SK-N-SH treated with all-trans-retinoic acid at 6 μM for 48 hours (cell line): ENCODE measurements around the gene COX11.

Experiments used
- ATAC-seq: fragments of 200-7000 bp; cut with Tn5 transposase; 3 replicates; pipeline ENCODE4 v1.9.1; 2020; ENCODE audit warnings: mild to moderate bottlenecking, moderate library complexity
- ARNTL ChIP-seq: fragments of 450-650 bp; formaldehyde crosslinking; IDR thresholded peaks from 2 replicates; pipeline ENCODE4 v1.5.0; 2020; ENCODE audit warnings: low read depth, mild to moderate bottlenecking, moderate library complexity, borderline replicate concordance
- BACH2 ChIP-seq: fragments of 250-450 bp; sonication (Bioruptor Pico); IDR thresholded peaks from 2 replicates; pipeline ENCODE4 v1.9.0; 2021; ENCODE audit warnings: mild to moderate bottlenecking, borderline replicate concordance
- CREB5 ChIP-seq: fragments of 250-450 bp; sonication (Bioruptor Pico); IDR thresholded peaks from 2 replicates; pipeline ENCODE4 v1.5.1; 2020; ENCODE audit warnings: low read depth, mild to moderate bottlenecking, moderate library complexity
- CSDC2 ChIP-seq: fragments of 250-450 bp; sonication (Bioruptor Pico); IDR thresholded peaks from 2 replicates; pipeline ENCODE4 v1.5.0; 2020; ENCODE audit warnings: mild to moderate bottlenecking, moderate library complexity
- GLIS3 ChIP-seq: fragments of 250-450 bp; sonication (Bioruptor Pico); IDR thresholded peaks from 2 replicates; pipeline ENCODE4 v1.5.0; 2020; ENCODE audit warnings: mild to moderate bottlenecking, moderate library complexity
- ISL1 ChIP-seq: fragments of 250-450 bp; sonication (Bioruptor Pico); IDR thresholded peaks from 2 replicates; pipeline ENCODE4 v2.1.2; 2022; ENCODE audit warnings: mild to moderate bottlenecking, moderate library complexity
- OSR1 ChIP-seq: fragments of 250-450 bp; sonication (Bioruptor Pico); IDR thresholded peaks from 2 replicates; pipeline ENCODE4 v1.8.0; 2022; ENCODE audit warnings: moderate library complexity, mild to moderate bottlenecking, inconsistent platforms
- PPARA ChIP-seq: fragments of 250-450 bp; sonication (Bioruptor Pico); IDR thresholded peaks from 2 replicates; pipeline ENCODE4 v1.5.0; 2020; ENCODE audit warnings: mild to moderate bottlenecking, borderline replicate concordance
- RARB ChIP-seq: fragments of 250-450 bp; sonication (Bioruptor Pico); IDR thresholded peaks from 2 replicates; pipeline ENCODE4 v1.8.0; 2021; ENCODE audit warnings: mild to moderate bottlenecking, moderate library complexity
- SNAI2 ChIP-seq: fragments of 250-450 bp; sonication (Bioruptor Pico); IDR thresholded peaks from 2 replicates; pipeline ENCODE4 v1.5.0; 2020; ENCODE audit warnings: mild to moderate bottlenecking, moderate library complexity
- TCF4 ChIP-seq: fragments of 250-450 bp; sonication (Bioruptor Pico); IDR thresholded peaks from 2 replicates; pipeline ENCODE4 v1.8.0; 2021; ENCODE audit warnings: mild to moderate bottlenecking, moderate library complexity, borderline replicate concordance
- TOX ChIP-seq: fragments of 250-450 bp; sonication (Bioruptor Pico); IDR thresholded peaks from 2 replicates; pipeline ENCODE4 v1.8.0; 2021; ENCODE audit warnings: mild to moderate bottlenecking, moderate library complexity, borderline replicate concordance
- ZC3H10 ChIP-seq: fragments of 250-450 bp; sonication (Bioruptor Pico); IDR thresholded peaks from 2 replicates; pipeline ENCODE4 v1.5.1; 2021; ENCODE audit warnings: mild to moderate bottlenecking, moderate library complexity
- ZFP3 ChIP-seq: fragments of 250-450 bp; sonication (Bioruptor Pico); IDR thresholded peaks from 2 replicates; pipeline ENCODE4 v1.5.0; 2020; ENCODE audit warnings: mild to moderate bottlenecking, moderate library complexity
- ZFP30 ChIP-seq: fragments of 450-650 bp; formaldehyde crosslinking; IDR thresholded peaks from 2 replicates; pipeline ENCODE4 v1.5.0; 2022; ENCODE audit warnings: mild to moderate bottlenecking, moderate library complexity
- ZNF565 ChIP-seq: fragments of 450-650 bp; formaldehyde crosslinking; conservative IDR thresholded peaks from 2 replicates; pipeline ENCODE4 v1.5.0; 2020; ENCODE audit warnings: low read depth, mild to moderate bottlenecking, moderate library complexity
- ZNF70 ChIP-seq: fragments of 450-650 bp; formaldehyde crosslinking; IDR thresholded peaks from 2 replicates; pipeline ENCODE4 v1.5.0; 2020; ENCODE audit warnings: mild to moderate bottlenecking, moderate library complexity
- ZNF8 ChIP-seq: fragments of 450-650 bp; formaldehyde crosslinking; IDR thresholded peaks from 2 replicates; pipeline ENCODE4 v1.5.0; 2020; ENCODE audit warnings: mild to moderate bottlenecking, moderate library complexity
- TF ChIP-seq, protein P1 (sequence below): fragments of 250-450 bp; sonication (Bioruptor Pico); IDR thresholded peaks from 2 replicates; pipeline ENCODE4 v1.5.1; 2021; ENCODE audit warnings: mild to moderate bottlenecking, moderate library complexity
- TF ChIP-seq, protein P2 (sequence below): fragments of 250-450 bp; sonication (Bioruptor Pico); IDR thresholded peaks from 2 replicates; pipeline ENCODE4 v1.8.0; 2020; ENCODE audit warnings: mild to moderate bottlenecking, moderate library complexity, borderline replicate concordance

COX11 gene

GRCh38 chr17:54945231-54945630 lies 23.2 kb downstream of the COX11 start (continued):
- TF ChIP-seq, protein P1, sequence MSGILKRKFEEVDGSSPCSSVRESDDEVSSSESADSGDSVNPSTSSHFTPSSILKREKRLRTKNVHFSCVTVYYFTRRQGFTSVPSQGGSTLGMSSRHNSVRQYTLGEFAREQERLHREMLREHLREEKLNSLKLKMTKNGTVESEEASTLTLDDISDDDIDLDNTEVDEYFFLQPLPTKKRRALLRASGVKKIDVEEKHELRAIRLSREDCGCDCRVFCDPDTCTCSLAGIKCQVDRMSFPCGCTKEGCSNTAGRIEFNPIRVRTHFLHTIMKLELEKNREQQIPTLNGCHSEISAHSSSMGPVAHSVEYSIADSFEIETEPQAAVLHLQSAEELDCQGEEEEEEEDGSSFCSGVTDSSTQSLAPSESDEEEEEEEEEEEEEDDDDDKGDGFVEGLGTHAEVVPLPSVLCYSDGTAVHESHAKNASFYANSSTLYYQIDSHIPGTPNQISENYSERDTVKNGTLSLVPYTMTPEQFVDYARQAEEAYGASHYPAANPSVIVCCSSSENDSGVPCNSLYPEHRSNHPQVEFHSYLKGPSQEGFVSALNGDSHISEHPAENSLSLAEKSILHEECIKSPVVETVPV (CRISPR knock-in tag): no peak
- TF ChIP-seq, all 23 proteins: peak for 0

DNA sequence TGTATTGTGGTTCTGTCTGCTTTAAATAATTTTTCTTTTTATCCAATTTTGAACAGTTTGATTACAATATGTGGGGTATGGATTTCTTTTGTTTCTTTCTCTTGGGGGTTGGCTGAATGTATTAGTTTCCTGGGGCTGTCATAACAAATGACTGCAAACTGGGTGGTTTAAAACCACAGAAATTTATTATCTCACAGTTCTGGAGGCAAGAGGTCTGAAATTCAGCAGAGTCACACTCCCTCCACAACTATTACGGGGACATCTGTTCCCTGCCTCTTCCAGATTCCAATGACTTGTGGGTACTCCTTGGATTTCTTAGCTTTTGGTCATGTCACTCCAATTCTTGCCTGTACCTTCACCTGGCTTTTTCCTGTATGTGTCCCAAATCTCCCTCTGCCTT lies 23.7 kb downstream of the COX11 start:
- TF ChIP-seq BACH2 (CRISPR knock-in tag): no peak
- TF ChIP-seq, all 23 proteins: peak for 0
- ATAC-seq: no peak

DNA sequence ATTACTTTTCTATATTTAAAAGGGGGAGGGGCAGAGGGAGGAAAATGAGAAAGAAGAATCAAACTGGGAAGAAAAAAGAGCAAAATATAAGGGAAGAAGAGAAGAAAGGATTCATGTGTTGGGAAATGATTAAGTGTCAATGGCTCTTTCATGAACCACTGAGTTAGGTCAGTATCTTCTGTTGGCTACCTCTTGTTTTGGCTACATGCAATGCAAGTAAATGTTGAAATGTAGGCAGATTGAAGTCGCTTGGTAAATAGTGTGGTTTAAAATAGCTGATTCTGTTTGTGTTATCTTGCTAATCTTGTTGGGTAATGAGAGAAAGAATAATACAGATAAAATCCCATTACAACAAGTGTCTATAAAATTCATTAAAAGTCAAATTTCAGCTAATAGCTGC lies 27.2 kb downstream of the COX11 start:
- no peak for TF ChIP-seq RARB
- TF ChIP-seq SNAI2 (CRISPR knock-in tag): no peak
- no peak for TF ChIP-seq ZFP3 (CRISPR knock-in tag)
- no peak for TF ChIP-seq TCF4 (CRISPR knock-in tag)
- TF ChIP-seq ISL1 (CRISPR knock-in tag): no peak
- TF ChIP-seq ARNTL (CRISPR knock-in tag): no peak
- no peak for TF ChIP-seq ZFP30
- no peak for TF ChIP-seq ZC3H10 (CRISPR knock-in tag)
- no peak for TF ChIP-seq BACH2 (CRISPR knock-in tag)
- no peak for TF ChIP-seq ZNF8 (CRISPR knock-in tag)
- no peak for TF ChIP-seq ZNF70 (CRISPR knock-in tag)
- TF ChIP-seq CREB5 (CRISPR knock-in tag): no peak
- TF ChIP-seq GLIS3: no peak
- TF ChIP-seq TOX (CRISPR knock-in tag): no peak
- no peak for ATAC-seq

GRCh38 chr17:54937426-54937825 lies 31.0 kb downstream of the COX11 start:
- no peak for ATAC-seq
- TF ChIP-seq CREB5 (CRISPR knock-in tag): no peak
- no peak for TF ChIP-seq BACH2 (CRISPR knock-in tag)
- no peak for TF ChIP-seq RARB
- no peak for TF ChIP-seq TCF4 (CRISPR knock-in tag)
- no peak for TF ChIP-seq ISL1 (CRISPR knock-in tag)
- no peak for TF ChIP-seq ZNF8 (CRISPR knock-in tag)
- TF ChIP-seq GLIS3: no peak
- TF ChIP-seq, protein P2, sequence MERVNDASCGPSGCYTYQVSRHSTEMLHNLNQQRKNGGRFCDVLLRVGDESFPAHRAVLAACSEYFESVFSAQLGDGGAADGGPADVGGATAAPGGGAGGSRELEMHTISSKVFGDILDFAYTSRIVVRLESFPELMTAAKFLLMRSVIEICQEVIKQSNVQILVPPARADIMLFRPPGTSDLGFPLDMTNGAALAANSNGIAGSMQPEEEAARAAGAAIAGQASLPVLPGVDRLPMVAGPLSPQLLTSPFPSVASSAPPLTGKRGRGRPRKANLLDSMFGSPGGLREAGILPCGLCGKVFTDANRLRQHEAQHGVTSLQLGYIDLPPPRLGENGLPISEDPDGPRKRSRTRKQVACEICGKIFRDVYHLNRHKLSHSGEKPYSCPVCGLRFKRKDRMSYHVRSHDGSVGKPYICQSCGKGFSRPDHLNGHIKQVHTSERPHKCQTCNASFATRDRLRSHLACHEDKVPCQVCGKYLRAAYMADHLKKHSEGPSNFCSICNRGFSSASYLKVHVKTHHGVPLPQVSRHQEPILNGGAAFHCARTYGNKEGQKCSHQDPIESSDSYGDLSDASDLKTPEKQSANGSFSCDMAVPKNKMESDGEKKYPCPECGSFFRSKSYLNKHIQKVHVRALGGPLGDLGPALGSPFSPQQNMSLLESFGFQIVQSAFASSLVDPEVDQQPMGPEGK (CRISPR knock-in tag): no peak
- TF ChIP-seq TOX (CRISPR knock-in tag): no peak

DNA sequence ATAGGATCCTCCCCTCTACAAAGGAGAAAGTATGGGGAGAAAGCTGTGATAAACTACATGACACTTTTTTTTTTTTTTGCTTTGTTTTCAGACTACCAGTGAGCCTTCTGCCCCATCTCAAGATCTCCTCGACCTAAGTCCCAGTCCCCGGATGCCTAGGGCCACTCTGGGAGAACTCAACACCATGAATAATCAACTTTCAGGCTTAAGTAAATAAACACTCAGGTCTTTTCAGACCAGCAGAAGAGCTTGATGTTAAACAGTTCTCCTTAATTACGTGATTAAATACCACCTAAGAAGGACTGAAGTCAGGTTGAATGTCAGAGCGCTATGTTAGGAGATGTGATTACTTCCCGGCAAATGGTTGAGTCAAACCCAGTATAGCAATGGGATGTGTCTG lies 31.4 kb downstream of the COX11 start:
- TF ChIP-seq TOX (CRISPR knock-in tag): no peak
- no peak for TF ChIP-seq GLIS3
- TF ChIP-seq ZNF70 (CRISPR knock-in tag): no peak
- no peak for TF ChIP-seq BACH2 (CRISPR knock-in tag)
- ATAC-seq: no peak

- ATAC-seq: no peak
These were observed 33.0 kb downstream of the COX11 start for GRCh38 chr17:54935471-54935870.

More at GRCh38 chr17:54935471-54935870, 33.0 kb downstream of the COX11 start:
- TF ChIP-seq ZNF8 (CRISPR knock-in tag) (no peak), ARNTL (CRISPR knock-in tag) (no peak), OSR1 (CRISPR knock-in tag) (no peak), CSDC2 (CRISPR knock-in tag) (no peak), SNAI2 (CRISPR knock-in tag) (no peak), ZNF565 (no peak), PPARA (CRISPR knock-in tag) (no peak), ZFP3 (CRISPR knock-in tag) (no peak)
